ENCODE results near the gene PRELP. TPM values are rescaled to one million over a fixed set of nuclear protein-coding genes. Genes with fewer than 3 reads are reported as not detected.

Gene PRELP
- 2.4 and 3.1 TPM in 2 replicates for total RNA-seq

GRCh38 chr1:203475012-203475981 lies at the start of gene PRELP:
PRELP (plus strand) TSS chr1:203475806; CDS start chr1:203483185, 7,379 bp downstream.

GRCh38 chr1:203493901-203494300 lies 18.3 kb downstream of the PRELP start, which contains the start of gene OPTC:
OPTC (plus strand) TSS chr1:203494153; CDS start chr1:203496006, 1,853 bp downstream.

Other genes starting within 250 kb of the PRELP start
- gene CHIT1, start 246.1 kb upstream of the PRELP start, total RNA-seq = not detected in 2 replicates
- gene BTG2, start 170.3 kb upstream of the PRELP start, total RNA-seq = 4.5 and 5.3 TPM in 2 replicates
- 1.9 and 4.9 TPM in 2 replicates for gene FMOD, start 124.7 kb upstream of the PRELP start, total RNA-seq
- not detected in 2 replicates for gene OPTC, start 18.3 kb downstream of the PRELP start, total RNA-seq
- 242 and 290 TPM in 2 replicates for gene ATP2B4, start 151.0 kb downstream of the PRELP start, total RNA-seq

All from hair follicle dermal papilla cell (primary cell).